Progenitor cell of endocrine pancreas (in vitro differentiated cells): ENCODE measurements around the gene AK5. TPM values are rescaled to one million over a fixed set of nuclear protein-coding genes. Genes with fewer than 3 reads are reported as not detected.

Experiments
- DNase-seq: peaks from one replicate; pipeline ENCODE4 v3.0.0; 2021; ENCODE audit warnings: low spot score; ENCODE audit not compliant: unreplicated experiment
- H3K27ac Mint-ChIP-seq: 2 replicates; pipeline ENCODE4 v1.8.0; 2021; ENCODE audit warnings: mild to moderate bottlenecking, moderate library complexity, mixed read lengths
- H3K27me3 Mint-ChIP-seq: 2 replicates; pipeline ENCODE4 v1.8.0; 2021; ENCODE audit warnings: mixed read lengths
- H3K36me3 Mint-ChIP-seq: 2 replicates; pipeline ENCODE4 v1.8.0; 2022; ENCODE audit warnings: mixed read lengths; ENCODE audit not compliant: insufficient read depth
- H3K4me1 Mint-ChIP-seq: 2 replicates; pipeline ENCODE4 v1.8.0; 2021; ENCODE audit warnings: low read depth, mixed read lengths
- H3K4me3 Mint-ChIP-seq: 2 replicates; pipeline ENCODE4 v1.8.0; 2021; ENCODE audit warnings: low read depth, mild to moderate bottlenecking, moderate library complexity, mixed read lengths
- H3K9me3 Mint-ChIP-seq: 2 replicates; pipeline ENCODE4 v1.8.0; 2021; ENCODE audit warnings: low read depth, mixed read lengths
- CTCF ChIP-seq: fragments of 200-600 bp; sonication (generic); IDR thresholded peaks from one replicate; pipeline ENCODE4 v1.5.0; 2021; ENCODE audit warnings: antibody characterized with exemption, mild to moderate bottlenecking; ENCODE audit not compliant: unreplicated experiment
- total RNA-seq: library from RNA; stranded (reverse); gene quantifications from 2 replicates; pipeline ENCODE4 v1.2.1, GENCODE V29; 2021

Gene AK5
- total RNA-seq, 1 donor from 2014 or later, result 4.0 TPM

DNA sequence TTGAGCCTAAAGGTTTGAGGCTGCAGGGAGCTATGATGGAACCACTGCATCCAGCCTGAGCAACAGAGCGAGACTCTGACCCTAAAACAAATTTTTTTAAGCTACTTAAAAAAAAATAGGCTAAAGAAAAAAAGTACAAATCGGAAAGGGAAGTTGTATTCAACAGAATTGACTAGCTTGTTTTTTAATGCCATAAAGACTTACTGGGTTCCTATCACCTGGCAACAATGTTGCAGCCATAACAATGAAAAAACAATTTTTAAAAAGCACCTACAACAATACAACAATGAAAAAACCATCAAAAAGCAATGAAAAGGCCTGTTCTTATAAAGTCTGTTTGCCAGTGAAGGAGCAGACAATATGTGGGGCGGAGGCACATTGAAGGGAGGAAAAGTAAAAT lies 42.5 kb upstream of the AK5 start:
- no peak overlapping the region for H3K27ac Mint-ChIP-seq
- TF ChIP-seq CTCF, result no peak
- H3K4me1 Mint-ChIP-seq, result no peaks in the 10 kb centered on the region

GRCh38 chr1:77245830-77246229 lies 36.0 kb upstream of the AK5 start:
- no peak overlapping the region for H3K27ac Mint-ChIP-seq
- no peak overlapping the region for H3K4me3 Mint-ChIP-seq
- H3K36me3 Mint-ChIP-seq, result peaks cover 7% of the 10 kb centered on the region
- no peak for DNase-seq
- H3K9me3 Mint-ChIP-seq, result peaks cover 29% of the 10 kb centered on the region
- no peaks in the 10 kb centered on the region for H3K4me1 Mint-ChIP-seq
- H3K27me3 Mint-ChIP-seq, result no peaks in the 10 kb centered on the region
- TF ChIP-seq CTCF, result no peak

More for the DNA sequence above, 42.5 kb upstream of the AK5 start:
- no peak overlapping the region for H3K4me3 Mint-ChIP-seq
- no peaks in the 10 kb centered on the region for H3K9me3 Mint-ChIP-seq
- DNase-seq, result no peak
- no peaks in the 10 kb centered on the region for H3K27me3 Mint-ChIP-seq
- peaks cover 1% of the 10 kb centered on the region for H3K36me3 Mint-ChIP-seq

DNA sequence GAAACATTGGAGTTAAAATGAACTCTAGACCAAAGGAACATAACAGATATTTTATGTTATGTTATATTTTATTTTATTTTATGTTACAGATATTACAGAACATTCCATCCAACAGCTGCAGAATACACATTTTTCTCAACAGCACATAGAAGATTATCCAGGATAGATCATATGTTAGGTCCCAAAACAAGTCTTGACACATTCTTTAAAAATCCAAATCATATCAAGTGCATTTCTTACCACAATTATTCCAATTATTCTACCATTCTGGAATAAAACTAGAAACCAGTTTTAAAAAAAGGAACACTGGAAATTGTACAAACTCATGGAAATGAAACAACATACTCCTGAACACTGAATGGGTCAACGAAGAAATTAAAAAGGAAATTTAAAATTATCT lies 31.7 kb upstream of the AK5 start:
- DNase-seq, result no peak
- no peaks in the 10 kb centered on the region for H3K4me1 Mint-ChIP-seq
- TF ChIP-seq CTCF, result no peak
- peaks cover 53% of the 10 kb centered on the region for H3K9me3 Mint-ChIP-seq
- no peak overlapping the region for H3K4me3 Mint-ChIP-seq
- H3K36me3 Mint-ChIP-seq, result peaks cover 6% of the 10 kb centered on the region
- no peak overlapping the region for H3K27ac Mint-ChIP-seq
- no peaks in the 10 kb centered on the region for H3K27me3 Mint-ChIP-seq

- peaks cover 6% of the 10 kb centered on the region for H3K36me3 Mint-ChIP-seq
- DNase-seq, result no peak
- TF ChIP-seq CTCF, result no peak
- H3K27ac Mint-ChIP-seq, result no peak overlapping the region
- H3K9me3 Mint-ChIP-seq, result peaks cover 46% of the 10 kb centered on the region
- H3K27me3 Mint-ChIP-seq, result no peaks in the 10 kb centered on the region
- no peaks in the 10 kb centered on the region for H3K4me1 Mint-ChIP-seq
- H3K4me3 Mint-ChIP-seq, result no peak overlapping the region
Measured at GRCh38 chr1:77253211-77253610, 28.6 kb upstream of the AK5 start.

GRCh38 chr1:77263708-77264107 lies 18.1 kb upstream of the AK5 start:
- no peak for TF ChIP-seq CTCF
- DNase-seq, result no peak
- H3K4me1 Mint-ChIP-seq, result no peaks in the 10 kb centered on the region
- no peaks in the 10 kb centered on the region for H3K36me3 Mint-ChIP-seq
- H3K27me3 Mint-ChIP-seq, result no peaks in the 10 kb centered on the region
- H3K27ac Mint-ChIP-seq, result no peak overlapping the region
- H3K4me3 Mint-ChIP-seq, result no peak overlapping the region
- H3K9me3 Mint-ChIP-seq, result no peaks in the 10 kb centered on the region
